ENCODE measurements around the gene AK2. TPM values are rescaled to one million over a fixed set of nuclear protein-coding genes. Genes with fewer than 3 reads are reported as not detected.
A peak's percentile ranks its signal among the peaks of the same experiment; 100 is the strongest.

AK2 gene
- total RNA-seq, 3 donors from 2014 or later: 147 to 228 (median 186) TPM

DNA sequence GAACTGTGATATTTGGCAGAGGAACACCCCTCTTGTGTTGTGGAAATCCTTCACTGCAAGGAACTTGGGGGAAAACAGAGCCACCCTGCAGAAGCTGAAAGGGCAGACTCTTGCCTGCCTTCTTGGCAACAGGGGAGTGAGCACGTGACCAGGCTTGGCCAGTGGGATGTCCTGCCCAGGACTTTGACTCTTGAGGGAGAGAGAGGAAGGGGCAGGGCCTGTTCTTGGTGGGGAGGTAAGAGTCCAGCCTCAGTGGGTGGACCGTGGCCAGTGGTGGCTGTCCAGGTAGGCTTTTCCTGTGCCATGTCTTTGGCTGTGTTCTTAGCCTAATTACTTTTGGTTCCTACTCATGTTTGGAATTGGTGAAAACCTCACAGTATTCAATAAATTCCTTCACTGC is 8.6 kb upstream of the AK2 start:
- DNase-seq (peak; percentile 73 to 76 (median 74)), ATAC-seq (peak; percentile 90)
- Histone ChIP-seq H3K4me1 (ENCODE audit: low read depth) (no peaks in the 10 kb centered on the region), H3K36me3 (ENCODE audit: low read depth) (no peaks in the 10 kb centered on the region), H3K4me3 (no peak overlapping the region), H3K9me3 (no peaks in the 10 kb centered on the region)
- TF ChIP-seq, protein P1, sequence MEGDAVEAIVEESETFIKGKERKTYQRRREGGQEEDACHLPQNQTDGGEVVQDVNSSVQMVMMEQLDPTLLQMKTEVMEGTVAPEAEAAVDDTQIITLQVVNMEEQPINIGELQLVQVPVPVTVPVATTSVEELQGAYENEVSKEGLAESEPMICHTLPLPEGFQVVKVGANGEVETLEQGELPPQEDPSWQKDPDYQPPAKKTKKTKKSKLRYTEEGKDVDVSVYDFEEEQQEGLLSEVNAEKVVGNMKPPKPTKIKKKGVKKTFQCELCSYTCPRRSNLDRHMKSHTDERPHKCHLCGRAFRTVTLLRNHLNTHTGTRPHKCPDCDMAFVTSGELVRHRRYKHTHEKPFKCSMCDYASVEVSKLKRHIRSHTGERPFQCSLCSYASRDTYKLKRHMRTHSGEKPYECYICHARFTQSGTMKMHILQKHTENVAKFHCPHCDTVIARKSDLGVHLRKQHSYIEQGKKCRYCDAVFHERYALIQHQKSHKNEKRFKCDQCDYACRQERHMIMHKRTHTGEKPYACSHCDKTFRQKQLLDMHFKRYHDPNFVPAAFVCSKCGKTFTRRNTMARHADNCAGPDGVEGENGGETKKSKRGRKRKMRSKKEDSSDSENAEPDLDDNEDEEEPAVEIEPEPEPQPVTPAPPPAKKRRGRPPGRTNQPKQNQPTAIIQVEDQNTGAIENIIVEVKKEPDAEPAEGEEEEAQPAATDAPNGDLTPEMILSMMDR (IDR thresholded peaks at IDR 0.05): no peak
- intact Hi-C loops (cut with DNase I, micrococcal nuclease): no loop called here

DNA sequence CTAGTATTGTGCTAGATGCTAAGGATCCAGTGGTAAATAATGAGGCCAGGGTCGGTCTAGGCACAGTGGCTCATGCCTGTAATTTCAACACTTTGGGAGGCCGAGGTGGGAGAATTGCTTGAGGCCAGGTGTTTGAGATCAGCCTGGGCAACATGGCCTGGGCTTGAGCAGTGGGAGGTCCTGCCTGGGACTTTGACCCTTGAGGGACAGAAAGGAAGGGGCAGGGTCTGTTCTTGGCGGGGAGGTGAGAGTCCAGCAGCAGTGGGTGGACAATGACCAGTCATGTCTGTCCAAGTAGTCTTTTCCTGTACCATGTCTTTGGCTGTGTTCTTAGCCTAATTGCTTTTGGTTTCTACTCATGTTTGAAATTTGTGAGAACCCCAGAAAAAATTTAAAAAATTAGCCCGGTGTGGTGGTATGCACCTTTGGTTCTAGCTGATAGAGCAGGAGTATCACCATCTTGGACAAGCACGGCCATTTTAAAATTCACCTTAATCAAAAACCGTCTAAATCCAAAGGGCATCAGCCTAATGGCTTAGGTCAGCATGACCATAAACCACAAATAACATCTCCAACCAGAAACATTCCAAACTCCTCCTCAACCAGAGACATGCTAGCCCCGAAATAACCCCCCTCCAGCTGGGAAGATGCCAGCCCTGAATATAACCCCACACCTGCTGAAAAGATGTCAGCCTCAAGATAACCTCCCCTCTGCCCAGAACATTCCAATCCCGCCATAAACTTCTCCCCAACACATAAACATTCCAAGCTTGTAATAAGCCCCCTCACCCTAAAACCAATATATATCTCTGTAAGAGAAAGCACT is 6.8 kb upstream of the AK2 start:
- DNase-seq (no peak), ATAC-seq (no peak)
- H3K36me3 ChIP-seq (ENCODE audit: low read depth): no peaks in the 10 kb centered on the region
- H3K4me1 ChIP-seq (ENCODE audit: low read depth): no peaks in the 10 kb centered on the region
- TF ChIP-seq, protein P1 (IDR thresholded peaks at IDR 0.05): no peak
- no peak overlapping the region for H3K4me3 ChIP-seq
- intact Hi-C loops (cut with DNase I, micrococcal nuclease): no loop called here
- no peaks in the 10 kb centered on the region for H3K9me3 ChIP-seq

GRCh38 chr1:33042831-33043230 is 6.1 kb upstream of the AK2 start:
- Histone ChIP-seq H3K4me1 (ENCODE audit: low read depth) (no peaks in the 10 kb centered on the region), H3K9me3 (no peaks in the 10 kb centered on the region), H3K36me3 (ENCODE audit: low read depth) (no peaks in the 10 kb centered on the region), H3K4me3 (no peak overlapping the region)
- TF ChIP-seq, protein P1 (IDR thresholded peaks at IDR 0.05): no peak
- DNase-seq: no peak
- intact Hi-C loops (cut with DNase I, micrococcal nuclease): no loop called here
- ATAC-seq: no peak

DNA sequence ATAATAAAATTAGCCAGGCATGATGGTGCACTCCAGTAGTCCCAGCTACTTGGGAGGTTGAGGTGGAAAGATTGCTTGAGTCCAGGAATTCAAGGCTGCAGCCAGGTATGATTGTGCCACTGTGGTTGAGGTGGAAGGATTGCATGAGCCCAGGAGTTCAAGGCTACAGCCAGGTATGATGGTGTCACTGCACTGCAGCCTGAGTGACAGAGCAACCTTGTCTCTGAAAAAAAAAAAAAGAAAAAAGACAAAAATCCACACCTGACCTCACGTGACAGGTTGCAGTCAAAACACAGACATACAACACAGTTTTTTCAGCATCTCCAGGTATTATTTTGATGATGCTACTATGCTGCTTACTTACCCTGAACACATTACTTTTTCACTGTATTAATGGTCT is 4.3 kb upstream of the AK2 start:
- ATAC-seq (no peak), DNase-seq (no peak)
- Histone ChIP-seq H3K4me1 (ENCODE audit: low read depth) (peaks cover 6% of the 10 kb centered on the region), H3K9me3 (no peaks in the 10 kb centered on the region), H3K4me3 (no peak overlapping the region), H3K36me3 (ENCODE audit: low read depth) (no peaks in the 10 kb centered on the region)
- TF ChIP-seq, protein P1 (IDR thresholded peaks at IDR 0.05): no peak
- intact Hi-C loops (cut with DNase I, micrococcal nuclease): no loop called here

- TF ChIP-seq, protein P1 (IDR thresholded peaks at IDR 0.05): no peak
- intact Hi-C loops (cut with DNase I, micrococcal nuclease): no loop called here
These were observed 3.2 kb upstream of the AK2 start for GRCh38 chr1:33039840-33040239.

More at GRCh38 chr1:33039840-33040239, 3.2 kb upstream of the AK2 start:
- DNase-seq: no peak
- Histone ChIP-seq H3K4me1 (ENCODE audit: low read depth) (peaks cover 13% of the 10 kb centered on the region), H3K36me3 (ENCODE audit: low read depth) (no peaks in the 10 kb centered on the region), H3K9me3 (no peaks in the 10 kb centered on the region), H3K4me3 (no peak overlapping the region)
- no peak for ATAC-seq
